GM21447 (cell line): ENCODE results near the gene ZNRF4.
"Not testable (repeated sequence)": the region's sequence is repeated elsewhere in the genome, so short reads cannot be mapped to it uniquely, and the experiment has no call there.

Experiments used
- ATAC-seq: cut with Tn5 transposase; IDR thresholded peaks from one replicate; pipeline ENCODE4 v1.9.1; 2021; ENCODE audit not compliant: unreplicated experiment

The ZNRF4 gene

GRCh38 chr19:5472286-5472685, 17.1 kb downstream of the ZNRF4 start:
- no peak for ATAC-seq

GRCh38 chr19:5473646-5474045, 18.4 kb downstream of the ZNRF4 start:
- no peak for ATAC-seq

GRCh38 chr19:5477451-5478215, 22.4 kb downstream of the ZNRF4 start:
- no peak for ATAC-seq

- no peak for ATAC-seq
Measured at GRCh38 chr19:5478241-5478924, 23.2 kb downstream of the ZNRF4 start.

- ATAC-seq = no peak
Measured at GRCh38 chr19:5478925-5479588, 23.8 kb downstream of the ZNRF4 start.

- ATAC-seq = no peak
Measured at GRCh38 chr19:5479958-5480357, 24.7 kb downstream of the ZNRF4 start.

- ATAC-seq = no peak
Measured at GRCh38 chr19:5480427-5480836, 25.2 kb downstream of the ZNRF4 start.

GRCh38 chr19:5481957-5482356, 26.7 kb downstream of the ZNRF4 start:
- ATAC-seq = no peak

GRCh38 chr19:5484398-5485285, 29.4 kb downstream of the ZNRF4 start:
- no peak for ATAC-seq

GRCh38 chr19:5485286-5485636, 30.0 kb downstream of the ZNRF4 start:
- ATAC-seq = no peak

- ATAC-seq = not testable (repeated sequence)
Measured at GRCh38 chr19:5485658-5486057, 30.4 kb downstream of the ZNRF4 start.

- no peak for ATAC-seq
Measured at GRCh38 chr19:5487222-5487621, 32.0 kb downstream of the ZNRF4 start.

GRCh38 chr19:5489551-5489950, 34.3 kb downstream of the ZNRF4 start:
- ATAC-seq = no peak

- ATAC-seq = no peak
Measured at GRCh38 chr19:5491565-5491964, 36.3 kb downstream of the ZNRF4 start.

- ATAC-seq = no peak
Measured at GRCh38 chr19:5492281-5492634, 37.0 kb downstream of the ZNRF4 start.

GRCh38 chr19:5492635-5493409, 37.6 kb downstream of the ZNRF4 start:
- ATAC-seq = no peak

GRCh38 chr19:5494773-5495172, 39.6 kb downstream of the ZNRF4 start:
- no peak for ATAC-seq

GRCh38 chr19:5495792-5496191, 40.6 kb downstream of the ZNRF4 start:
- ATAC-seq = no peak

- ATAC-seq = no peak
Measured at GRCh38 chr19:5497297-5497696, 42.1 kb downstream of the ZNRF4 start.

- no peak for ATAC-seq
Measured at GRCh38 chr19:5498830-5499550, 43.8 kb downstream of the ZNRF4 start.
